Prostate gland (tissue), 2 donors: ENCODE results near the gene SPATA6L. TPM values are rescaled to one million over a fixed set of nuclear protein-coding genes. Genes with fewer than 3 reads are reported as not detected.

Experiments
- DNase-seq: peaks from one replicate; pipeline ENCODE4 v3.0.0-alpha.2; 2019; ENCODE audit warnings: low spot score
- H3K27ac ChIP-seq, 2 donors: fragments of 200-600 bp; sonication (generic); 2 replicates each; pipeline ENCODE4 v1.5.1; 2017 to 2019
- H3K27me3 ChIP-seq: fragments of 200-600 bp; sonication (generic); replicated peaks from 2 replicates; pipeline ENCODE4 v1.5.1; 2019; ENCODE audit not compliant: insufficient read depth
- H3K36me3 ChIP-seq, 2 donors: fragments of 200-600 bp; sonication (generic); 1 replicate in 1 of 2; 2 replicates in 1 of 2; pipeline versions ENCODE4 v1.5.1 to v1.8.1; 2017 to 2019
- H3K4me1 ChIP-seq: fragments of 200-600 bp; sonication (generic); replicated peaks from 2 replicates; pipeline ENCODE4 v1.5.1; 2019
- H3K4me3 ChIP-seq, 2 donors: fragments of 200-600 bp; sonication (generic); 2 replicates each; pipeline ENCODE4 v1.5.1; 2017 to 2019
- H3K9me3 ChIP-seq: fragments of 200-600 bp; sonication (generic); 2 replicates; pipeline ENCODE4 v1.5.1; 2017
- CTCF ChIP-seq, 4 experiments: fragments of 200-600 bp in 2 of 4; fragments of 450-650 bp in 2 of 4; sonication (generic) in 2 of 4; IDR thresholded peaks; 1 replicate in 3 of 4; 2 replicates in 1 of 4; pipeline ENCODE4 v1.5.1; 2016 to 2019; ENCODE audit warnings: antibody characterized with exemption in 4 of 4, mild to moderate bottlenecking in 2 of 4, moderate library complexity in 2 of 4
- POLR2A ChIP-seq: fragments of 450-650 bp; IDR thresholded peaks from one replicate; pipeline ENCODE4 v1.6.1; 2016; ENCODE audit warnings: antibody characterized with exemption, mild to moderate bottlenecking
- POLR2AphosphoS5 ChIP-seq: sonication (generic); formaldehyde crosslinking; IDR thresholded peaks from one replicate; pipeline ENCODE4 v1.6.1; 2017; ENCODE audit warnings: antibody characterized with exemption
- WGBS: methylation state at CpG from one replicate; pipeline ENCODE4 v1.1.5; 2018; 5-methylcytosine and 5-hydroxymethylcytosine counted together
- intact Hi-C: fragments of 100-400 bp; cut with DNase I; formaldehyde crosslinking; loops from one replicate; pipeline ENCODE4 v1.14.2; 2022
- total RNA-seq, 2 donors: library from RNA; depleted of rRNA; stranded (reverse); fragments of >200 nt; gene quantifications; one replicate each; pipeline ENCODE4 v1.1.0, GENCODE V29; 2016

SPATA6L gene
- total RNA-seq, 2 donors from 2014 or later = 3.1 to 6.2 TPM

- intact Hi-C loops = loop anchor here (10.0 kb wide), 1 partner anchor 953 kb away; the partner anchor contains the start of gene RIC1
- no peak overlapping the region for H3K4me3 ChIP-seq
- WGBS = 100% methylated on average over 1 of the region's 1 CpG
- H3K4me1 ChIP-seq = no peaks in the 10 kb centered on the region
- no peak overlapping the region for H3K27ac ChIP-seq
- H3K9me3 ChIP-seq = no peaks in the 10 kb centered on the region
- no peak for DNase-seq
- TF ChIP-seq POLR2AphosphoS5 (no peak), POLR2A (no peak), CTCF (IDR thresholded peaks at IDR 0.05) (no peak)
- H3K36me3 ChIP-seq = no peaks in the 10 kb centered on the region
- H3K27me3 ChIP-seq = no peaks in the 10 kb centered on the region
Measured at GRCh38 chr9:4671737-4672136, 5.5 kb upstream of the SPATA6L start.

- no peak for DNase-seq
- intact Hi-C loops = loop anchor here (10.0 kb wide), 1 partner anchor 954 kb away; the partner anchor contains the start of gene RIC1
- no peaks in the 10 kb centered on the region for H3K27me3 ChIP-seq
- H3K27ac ChIP-seq = no peak overlapping the region
- WGBS = 91% methylated on average over 3 of the region's 3 CpGs
- no peaks in the 10 kb centered on the region for H3K9me3 ChIP-seq
- no peaks in the 10 kb centered on the region for H3K36me3 ChIP-seq
- H3K4me3 ChIP-seq = no peak overlapping the region
- no peak for TF ChIP-seq POLR2AphosphoS5
- TF ChIP-seq CTCF (IDR thresholded peaks at IDR 0.05) = no peak
- no peak for TF ChIP-seq POLR2A
- H3K4me1 ChIP-seq = no peaks in the 10 kb centered on the region
Measured at GRCh38 chr9:4670591-4670990, 4.3 kb upstream of the SPATA6L start.

- H3K4me1 ChIP-seq = peaks cover 7% of the 10 kb centered on the region
- no peaks in the 10 kb centered on the region for H3K27me3 ChIP-seq
- no peaks in the 10 kb centered on the region for H3K36me3 ChIP-seq
- TF ChIP-seq CTCF (IDR thresholded peaks at IDR 0.05) = no peak
- TF ChIP-seq POLR2A = no peak
- no peak for TF ChIP-seq POLR2AphosphoS5
- H3K9me3 ChIP-seq = no peaks in the 10 kb centered on the region
- DNase-seq = no peak
- no peak overlapping the region for H3K4me3 ChIP-seq
- H3K27ac ChIP-seq = no peak overlapping the region
- intact Hi-C loops = loop anchor here (10.0 kb wide), 2 partner anchors 315 to 955 kb away; partner anchors contain the start of genes JAK2 and RIC1
Measured at GRCh38 chr9:4669890-4670289, 3.6 kb upstream of the SPATA6L start.

GRCh38 chr9:4668604-4669003 is 2.3 kb upstream of the SPATA6L start:
- Histone ChIP-seq H3K4me1 (peaks cover 8% of the 10 kb centered on the region), H3K27me3 (no peaks in the 10 kb centered on the region), H3K36me3 (no peaks in the 10 kb centered on the region), H3K9me3 (no peaks in the 10 kb centered on the region), H3K27ac (no peak overlapping the region), H3K4me3 (no peak overlapping the region)
- DNase-seq = no peak
- TF ChIP-seq POLR2A (no peak), POLR2AphosphoS5 (no peak), CTCF (IDR thresholded peaks at IDR 0.05) (no peak)
- intact Hi-C loops = loop anchor here (10.0 kb wide), 1 partner anchor 316 kb away; the partner anchor contains the start of gene JAK2
- 80% methylated on average over 2 of the region's 2 CpGs for WGBS

- H3K4me1 ChIP-seq = peaks cover 8% of the 10 kb centered on the region
- no peaks in the 10 kb centered on the region for H3K27me3 ChIP-seq
- 100% methylated on average over 1 of the region's 1 CpG for WGBS
- H3K36me3 ChIP-seq = no peaks in the 10 kb centered on the region
- no peak overlapping the region for H3K4me3 ChIP-seq
- H3K9me3 ChIP-seq = no peaks in the 10 kb centered on the region
- H3K27ac ChIP-seq = no peak overlapping the region
- no peak for DNase-seq
- intact Hi-C loops = loop anchor here (10.0 kb wide), 1 partner anchor 317 kb away; the partner anchor contains the start of gene JAK2
- TF ChIP-seq POLR2A = no peak
- TF ChIP-seq CTCF (IDR thresholded peaks at IDR 0.05) = no peak
- no peak for TF ChIP-seq POLR2AphosphoS5
Measured at GRCh38 chr9:4667681-4668080, 1.4 kb upstream of the SPATA6L start.
